WERI-Rb-1 (cell line): ENCODE results near the gene N4BP3.

Experiments used
- DNase-seq: peaks from one replicate; pipeline ENCODE4 v3.0.0-alpha.2; 2020
- H3K27ac ChIP-seq: fragments of 250-450 bp; sonication (Bioruptor Pico); 2 replicates; pipeline ENCODE4 v1.5.1; 2020; ENCODE audit warnings: mild to moderate bottlenecking, moderate library complexity
- H3K27me3 ChIP-seq: fragments of 250-450 bp; sonication (Bioruptor Pico); 2 replicates; pipeline ENCODE4 v1.5.1; 2021; ENCODE audit warnings: mild to moderate bottlenecking, low read depth, moderate library complexity; ENCODE audit not compliant: insufficient read depth, severe bottlenecking
- H3K36me3 ChIP-seq: fragments of 250-450 bp; sonication (Bioruptor Pico); 2 replicates; pipeline ENCODE4 v1.5.1; 2020; ENCODE audit warnings: mild to moderate bottlenecking, moderate library complexity
- H3K4me3 ChIP-seq: 2 replicates; pipeline ENCODE4 v1.5.1; 2011; ENCODE audit warnings: low read depth, mild to moderate bottlenecking, control low read depth, low read length
- H3K9me3 ChIP-seq: fragments of 250-450 bp; sonication (Bioruptor Pico); 2 replicates; pipeline ENCODE4 v1.5.1; 2021; ENCODE audit warnings: mild to moderate bottlenecking, moderate library complexity; ENCODE audit not compliant: severe bottlenecking
- TF ChIP-seq, protein P1 (sequence below): IDR thresholded peaks from 2 replicates; pipeline ENCODE4 v1.5.1; 2011; ENCODE audit warnings: low read depth, mild to moderate bottlenecking, control low read depth, inconsistent platforms, low read length

Gene N4BP3

DNA sequence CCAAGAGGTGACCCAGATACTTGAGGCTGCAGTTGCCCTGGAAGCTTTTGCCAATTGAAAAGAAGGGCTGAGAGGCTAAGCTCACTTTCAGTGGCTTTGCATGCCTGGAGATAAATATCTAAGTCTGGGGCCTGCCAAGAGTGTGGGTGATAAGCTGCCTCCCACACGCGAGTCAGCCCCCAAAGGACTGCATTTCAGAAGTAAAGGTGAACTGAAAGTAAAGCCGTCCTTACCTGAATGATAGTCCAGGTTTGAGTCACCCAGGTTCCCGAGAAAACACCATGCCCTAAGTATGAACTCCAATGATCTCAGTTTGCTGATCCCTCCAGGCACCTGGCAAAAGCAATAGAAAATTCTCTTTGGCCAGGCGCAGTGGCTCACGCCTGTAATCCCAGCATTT is 22.5 kb upstream of the N4BP3 start:
- H3K9me3 ChIP-seq: no peaks in the 10 kb centered on the region
- no peak for DNase-seq
- H3K36me3 ChIP-seq: no peaks in the 10 kb centered on the region
- no peaks in the 10 kb centered on the region for H3K27me3 ChIP-seq
- no peak overlapping the region for H3K4me3 ChIP-seq
- H3K27ac ChIP-seq: no peak overlapping the region
- TF ChIP-seq, protein P1, sequence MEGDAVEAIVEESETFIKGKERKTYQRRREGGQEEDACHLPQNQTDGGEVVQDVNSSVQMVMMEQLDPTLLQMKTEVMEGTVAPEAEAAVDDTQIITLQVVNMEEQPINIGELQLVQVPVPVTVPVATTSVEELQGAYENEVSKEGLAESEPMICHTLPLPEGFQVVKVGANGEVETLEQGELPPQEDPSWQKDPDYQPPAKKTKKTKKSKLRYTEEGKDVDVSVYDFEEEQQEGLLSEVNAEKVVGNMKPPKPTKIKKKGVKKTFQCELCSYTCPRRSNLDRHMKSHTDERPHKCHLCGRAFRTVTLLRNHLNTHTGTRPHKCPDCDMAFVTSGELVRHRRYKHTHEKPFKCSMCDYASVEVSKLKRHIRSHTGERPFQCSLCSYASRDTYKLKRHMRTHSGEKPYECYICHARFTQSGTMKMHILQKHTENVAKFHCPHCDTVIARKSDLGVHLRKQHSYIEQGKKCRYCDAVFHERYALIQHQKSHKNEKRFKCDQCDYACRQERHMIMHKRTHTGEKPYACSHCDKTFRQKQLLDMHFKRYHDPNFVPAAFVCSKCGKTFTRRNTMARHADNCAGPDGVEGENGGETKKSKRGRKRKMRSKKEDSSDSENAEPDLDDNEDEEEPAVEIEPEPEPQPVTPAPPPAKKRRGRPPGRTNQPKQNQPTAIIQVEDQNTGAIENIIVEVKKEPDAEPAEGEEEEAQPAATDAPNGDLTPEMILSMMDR: no peak

DNA sequence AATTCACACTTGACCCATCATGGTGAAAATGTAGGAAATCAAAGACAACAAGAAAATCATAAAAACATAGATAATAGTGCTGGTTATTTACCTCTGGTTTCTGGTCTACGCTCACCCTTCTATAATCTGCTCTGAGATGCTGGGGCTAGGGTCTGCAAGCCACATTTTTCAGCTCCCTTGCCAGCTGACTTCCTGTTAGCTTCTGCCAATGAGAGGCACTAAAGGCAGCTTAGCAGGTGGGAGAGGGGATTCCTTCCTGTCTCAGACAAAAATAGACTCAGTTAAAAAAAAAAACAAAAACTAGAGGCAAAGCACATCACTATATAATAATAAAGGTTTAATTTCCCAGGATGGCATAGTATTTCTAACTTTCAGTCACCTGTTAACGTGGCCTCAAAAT is 20.2 kb upstream of the N4BP3 start:
- Histone ChIP-seq H3K27ac (no peak overlapping the region), H3K9me3 (no peaks in the 10 kb centered on the region), H3K4me3 (no peak overlapping the region), H3K27me3 (no peaks in the 10 kb centered on the region), H3K36me3 (no peaks in the 10 kb centered on the region)
- TF ChIP-seq, protein P1: no peak
- DNase-seq: no peak

DNA sequence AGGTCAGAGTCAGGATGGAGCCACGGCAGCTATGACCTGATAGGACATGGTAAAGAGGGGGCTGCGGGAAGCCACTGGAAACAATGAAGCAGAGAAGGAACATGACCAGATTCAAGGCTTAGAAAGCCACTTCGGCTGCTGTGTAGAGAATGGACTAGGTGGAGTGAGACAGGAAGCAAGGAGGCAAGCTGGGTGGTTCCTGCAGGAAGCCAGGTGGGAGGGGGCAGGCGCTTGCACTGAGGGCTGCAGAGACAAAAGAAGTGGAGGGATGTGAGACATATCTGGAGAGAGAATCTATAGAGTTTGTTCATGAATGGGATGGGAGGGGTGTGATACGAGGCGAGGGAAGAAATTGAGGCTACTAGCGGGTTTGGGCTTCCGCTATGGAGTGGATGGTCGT is 19.0 kb upstream of the N4BP3 start:
- TF ChIP-seq, protein P1: no peak
- DNase-seq: no peak
- no peaks in the 10 kb centered on the region for H3K36me3 ChIP-seq
- no peaks in the 10 kb centered on the region for H3K9me3 ChIP-seq
- no peaks in the 10 kb centered on the region for H3K27me3 ChIP-seq
- H3K27ac ChIP-seq: no peak overlapping the region
- H3K4me3 ChIP-seq: no peak overlapping the region

DNA sequence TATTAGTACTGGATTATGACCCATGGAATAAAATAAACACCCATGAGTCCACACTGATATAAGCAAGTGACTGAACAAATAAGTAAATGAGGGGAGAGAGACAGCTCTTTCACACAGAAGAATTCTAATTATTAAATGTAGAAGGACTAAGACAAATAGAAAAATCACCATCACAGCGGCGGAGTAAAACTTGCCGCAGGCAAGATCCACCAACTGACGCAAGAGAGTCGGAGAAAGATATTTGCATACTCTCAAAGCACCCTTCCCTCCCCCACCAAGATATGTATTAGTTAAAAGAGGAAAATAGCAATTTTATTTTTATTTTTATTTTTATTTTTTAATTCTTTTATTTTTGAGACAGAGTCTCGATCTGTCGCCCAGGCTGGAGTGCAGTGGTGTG is 14.6 kb upstream of the N4BP3 start:
- TF ChIP-seq, protein P1: no peak
- no peak for DNase-seq
- H3K36me3 ChIP-seq: no peaks in the 10 kb centered on the region
- no peak overlapping the region for H3K27ac ChIP-seq
- no peaks in the 10 kb centered on the region for H3K27me3 ChIP-seq
- H3K9me3 ChIP-seq: no peaks in the 10 kb centered on the region
- no peak overlapping the region for H3K4me3 ChIP-seq

DNA sequence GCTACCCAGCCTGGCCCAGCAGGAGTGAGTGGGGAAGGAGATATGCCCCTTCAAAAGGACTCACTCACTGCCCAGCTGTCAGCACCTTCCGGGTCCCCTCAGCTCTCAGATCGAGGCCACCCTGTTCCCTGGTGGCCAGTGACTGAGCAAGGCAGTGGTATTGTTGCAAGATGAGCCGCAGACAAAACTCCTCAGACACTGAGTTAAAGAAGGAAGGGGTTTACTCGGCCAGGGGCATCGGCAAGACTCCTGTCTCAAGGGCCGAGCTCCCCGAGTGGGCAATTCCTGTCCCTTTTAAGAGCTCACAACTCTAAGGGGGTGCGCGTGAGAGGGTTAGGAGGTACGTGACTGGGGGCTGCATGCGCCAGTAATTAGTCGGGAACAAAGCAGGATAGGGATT is 9.7 kb upstream of the N4BP3 start:
- no peaks in the 10 kb centered on the region for H3K27me3 ChIP-seq
- TF ChIP-seq, protein P1: no peak
- H3K27ac ChIP-seq: no peak overlapping the region
- no peak overlapping the region for H3K4me3 ChIP-seq
- H3K9me3 ChIP-seq: no peaks in the 10 kb centered on the region
- H3K36me3 ChIP-seq: no peaks in the 10 kb centered on the region
- DNase-seq: no peak

DNA sequence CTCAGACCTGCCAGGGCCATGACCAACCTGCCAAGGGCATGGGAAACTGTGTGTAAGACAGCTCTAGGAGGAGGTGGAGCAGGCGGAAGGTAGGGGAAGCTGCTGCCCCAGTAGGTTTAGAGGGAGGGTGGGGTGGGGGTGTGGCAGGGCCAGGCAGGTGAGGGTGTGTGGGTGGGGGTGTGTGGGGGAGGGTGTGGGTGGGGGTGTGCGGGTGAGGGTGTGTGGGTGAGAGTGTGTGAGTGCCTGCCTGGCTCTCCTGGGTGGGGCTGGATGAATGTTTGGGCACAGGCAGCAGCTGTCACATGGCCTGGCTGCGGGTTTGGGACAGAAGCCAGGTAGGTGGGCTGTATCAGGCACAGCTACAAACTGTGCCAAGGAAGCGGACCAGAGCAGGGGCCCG is 8.8 kb upstream of the N4BP3 start:
- Histone ChIP-seq H3K27ac (no peak overlapping the region), H3K4me3 (no peak overlapping the region), H3K9me3 (no peaks in the 10 kb centered on the region), H3K27me3 (no peaks in the 10 kb centered on the region), H3K36me3 (no peaks in the 10 kb centered on the region)
- DNase-seq: no peak
- TF ChIP-seq, protein P1: no peak
